Lower leg skin (tissue), 4 donors: Measurements from ENCODE around the gene SVBP. TPM values are rescaled to one million over a fixed set of nuclear protein-coding genes. Genes with fewer than 3 reads are reported as not detected.

Experiments
- DNase-seq, 2 donors: peaks; one replicate each; pipeline ENCODE4 v3.0.0-alpha.2; 2019; ENCODE audit warnings: low spot score in 2 of 2
- H3K4me3 ChIP-seq: fragments of 200-600 bp; sonication (generic); 2 replicates; pipeline ENCODE4 v1.5.1; 2017; ENCODE audit warnings: mild to moderate bottlenecking, low read depth; ENCODE audit not compliant: poor library complexity, severe bottlenecking
- CTCF ChIP-seq, 3 donors: fragments of 450-650 bp; IDR thresholded peaks; one replicate each; pipeline ENCODE4 v1.5.1; 2016; ENCODE audit warnings: antibody characterized with exemption in 3 of 3, mild to moderate bottlenecking in 3 of 3, moderate library complexity in 2 of 3
- POLR2A ChIP-seq, 2 donors: fragments of 450-650 bp; IDR thresholded peaks; one replicate each; pipeline ENCODE4 v1.6.1; 2016 to 2017; ENCODE audit warnings: antibody characterized with exemption in 2 of 2, mild to moderate bottlenecking in 1 of 2, moderate library complexity in 1 of 2
- WGBS, 2 donors: methylation state at CpG; one replicate each; pipeline ENCODE4 v1.1.5; 2018; 5-methylcytosine and 5-hydroxymethylcytosine counted together
- intact Hi-C: fragments of 100-400 bp; cut with DNase I; formaldehyde crosslinking; loops from one replicate; pipeline ENCODE4 v1.15.0; 2023; ENCODE audit warnings: low total_unique reads
- total RNA-seq, 4 donors: library from RNA; depleted of rRNA; stranded (reverse); fragments of >200 nt; gene quantifications; one replicate each; pipeline ENCODE4 v1.1.0, GENCODE V29; 2016

Gene SVBP
- total RNA-seq, 4 donors from 2014 or later, result 11.2 to 18.1 (median 14.1) TPM

GRCh38 chr1:42853116-42853884 is 36.1 kb upstream of the SVBP start:
- intact Hi-C loops, result no loop called here
- 62 to 67% methylated on average over 6 of the region's 6 CpGs for WGBS, 2 donors
- no peak for TF ChIP-seq POLR2A (IDR thresholded peaks at IDR 0.05)
- no peak for TF ChIP-seq CTCF (IDR thresholded peaks at IDR 0.05)
- DNase-seq, result no peak
- no peak overlapping the region for H3K4me3 ChIP-seq

- TF ChIP-seq POLR2A (IDR thresholded peaks at IDR 0.05) (no peak), CTCF (IDR thresholded peaks at IDR 0.05) (no peak)
- DNase-seq, result no peak
- no peak overlapping the region for H3K4me3 ChIP-seq
- 47 to 49% methylated on average over 2 of the region's 2 CpGs for WGBS, 2 donors
- intact Hi-C loops, result no loop called here
Observed at GRCh38 chr1:42852608-42852980, 35.4 kb upstream of the SVBP start.

GRCh38 chr1:42851960-42852607 is 34.9 kb upstream of the SVBP start:
- TF ChIP-seq POLR2A (IDR thresholded peaks at IDR 0.05), result no peak
- no peak for TF ChIP-seq CTCF (IDR thresholded peaks at IDR 0.05)
- 85 to 100% methylated on average over 2 of the region's 2 CpGs for WGBS, 2 donors
- DNase-seq, result no peak
- intact Hi-C loops, result no loop called here
- no peak overlapping the region for H3K4me3 ChIP-seq

GRCh38 chr1:42851420-42851819 is 34.2 kb upstream of the SVBP start:
- WGBS, 2 donors, result 97 to 98% methylated on average over 13 to 14 of the region's 15 CpGs
- no peak for DNase-seq
- no peak overlapping the region for H3K4me3 ChIP-seq
- TF ChIP-seq CTCF (IDR thresholded peaks at IDR 0.05), result no peak
- intact Hi-C loops, result no loop called here

GRCh38 chr1:42849944-42850343 is 32.7 kb upstream of the SVBP start:
- DNase-seq, result no peak
- H3K4me3 ChIP-seq, result no peak overlapping the region
- intact Hi-C loops, result no loop called here
- 94 to 96% methylated on average over 5 of the region's 5 CpGs for WGBS, 2 donors
- TF ChIP-seq POLR2A (IDR thresholded peaks at IDR 0.05), result no peak
- no peak for TF ChIP-seq CTCF (IDR thresholded peaks at IDR 0.05)
